A549 treated with Mapracorat at 1 μM for 4 hours (cell line): ENCODE results near the gene STX5. TPM values are rescaled to one million over a fixed set of nuclear protein-coding genes. Genes with fewer than 3 reads are reported as not detected.

Source experiments
- total RNA-seq: library from RNA; stranded (reverse); fragments of 200-300 nt; extraction: Qiagen RNA extraction; gene quantifications from 5 replicates; pipeline ENCODE4 v1.2.3, GENCODE V29; 2022

The STX5 gene, protein sequence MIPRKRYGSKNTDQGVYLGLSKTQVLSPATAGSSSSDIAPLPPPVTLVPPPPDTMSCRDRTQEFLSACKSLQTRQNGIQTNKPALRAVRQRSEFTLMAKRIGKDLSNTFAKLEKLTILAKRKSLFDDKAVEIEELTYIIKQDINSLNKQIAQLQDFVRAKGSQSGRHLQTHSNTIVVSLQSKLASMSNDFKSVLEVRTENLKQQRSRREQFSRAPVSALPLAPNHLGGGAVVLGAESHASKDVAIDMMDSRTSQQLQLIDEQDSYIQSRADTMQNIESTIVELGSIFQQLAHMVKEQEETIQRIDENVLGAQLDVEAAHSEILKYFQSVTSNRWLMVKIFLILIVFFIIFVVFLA
- total RNA-seq = 19.5 to 24.9 TPM (median 24.1 TPM) in 5 replicates

DNA sequence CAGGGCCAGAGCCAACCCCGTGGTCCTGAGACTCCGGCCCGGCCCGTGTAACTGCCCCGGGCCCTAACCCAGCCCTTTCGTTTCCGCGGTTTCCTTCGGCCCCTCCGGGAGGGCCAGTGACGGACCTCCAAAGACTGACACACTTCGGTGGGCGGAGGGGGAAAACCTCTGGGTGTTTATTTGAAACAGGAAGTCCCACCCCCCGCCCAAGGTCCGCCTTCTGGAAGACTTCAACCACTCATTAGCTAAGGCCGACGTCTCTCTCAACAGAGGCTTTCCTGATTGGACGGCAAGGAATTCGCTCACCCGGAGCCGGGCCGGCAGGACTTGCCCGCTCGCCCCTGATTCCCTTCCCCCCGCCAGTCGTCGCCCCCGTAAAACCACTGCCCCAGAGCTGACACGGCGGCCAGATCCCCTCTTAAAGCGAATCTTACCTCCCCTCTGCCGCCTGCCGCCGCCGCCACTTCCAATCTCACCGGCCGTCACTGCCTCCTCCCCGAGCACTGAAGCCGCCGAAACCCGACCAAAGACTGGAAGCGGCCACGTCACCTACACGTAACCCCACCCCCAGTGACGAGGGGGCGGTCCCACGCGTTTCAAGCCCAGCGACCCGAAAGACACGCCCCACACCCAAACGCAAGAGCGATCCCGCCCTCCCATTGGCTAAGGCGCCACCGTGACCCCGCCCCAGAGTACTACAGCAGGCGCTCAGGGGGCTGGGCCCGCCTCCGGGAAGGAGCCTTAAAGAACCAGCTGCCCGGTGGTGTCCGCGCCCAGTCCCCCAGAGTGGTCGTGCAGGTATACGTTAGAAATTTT is at the start of gene STX5:
Gene STX5 (minus strand): TSS at position 532 of the 816 bp plus-strand sequence. CDS start 808 bp downstream, outside the sequence.

DNA sequence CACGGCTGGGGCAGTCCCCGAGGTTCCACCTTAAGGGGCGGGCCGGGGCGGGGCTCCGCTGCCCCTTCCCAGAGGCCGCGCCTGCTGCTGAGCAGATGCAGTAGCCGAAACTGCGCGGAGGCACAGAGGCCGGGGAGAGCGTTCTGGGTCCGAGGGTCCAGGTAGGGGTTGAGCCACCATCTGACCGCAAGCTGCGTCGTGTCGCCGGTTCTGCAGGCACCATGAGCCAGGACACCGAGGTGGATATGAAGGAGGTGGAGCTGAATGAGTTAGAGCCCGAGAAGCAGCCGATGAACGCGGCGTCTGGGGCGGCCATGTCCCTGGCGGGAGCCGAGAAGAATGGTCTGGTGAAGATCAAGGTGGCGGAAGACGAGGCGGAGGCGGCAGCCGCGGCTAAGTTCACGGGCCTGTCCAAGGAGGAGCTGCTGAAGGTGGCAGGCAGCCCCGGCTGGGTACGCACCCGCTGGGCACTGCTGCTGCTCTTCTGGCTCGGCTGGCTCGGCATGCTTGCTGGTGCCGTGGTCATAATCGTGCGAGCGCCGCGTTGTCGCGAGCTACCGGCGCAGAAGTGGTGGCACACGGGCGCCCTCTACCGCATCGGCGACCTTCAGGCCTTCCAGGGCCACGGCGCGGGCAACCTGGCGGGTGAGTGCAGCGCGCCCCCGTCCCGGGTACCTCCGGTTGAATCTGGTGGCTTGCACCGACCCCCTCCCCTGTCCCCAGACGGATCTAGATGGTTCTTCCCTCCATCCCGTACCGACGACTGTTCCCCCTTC is 49.1 kb upstream of the STX5 start, which contains the start of gene SLC3A2:
Gene SLC3A2 (plus strand): TSS at position 94 of the 776 bp plus-strand sequence. CDS start 128 bp downstream, at position 222.

DNA sequence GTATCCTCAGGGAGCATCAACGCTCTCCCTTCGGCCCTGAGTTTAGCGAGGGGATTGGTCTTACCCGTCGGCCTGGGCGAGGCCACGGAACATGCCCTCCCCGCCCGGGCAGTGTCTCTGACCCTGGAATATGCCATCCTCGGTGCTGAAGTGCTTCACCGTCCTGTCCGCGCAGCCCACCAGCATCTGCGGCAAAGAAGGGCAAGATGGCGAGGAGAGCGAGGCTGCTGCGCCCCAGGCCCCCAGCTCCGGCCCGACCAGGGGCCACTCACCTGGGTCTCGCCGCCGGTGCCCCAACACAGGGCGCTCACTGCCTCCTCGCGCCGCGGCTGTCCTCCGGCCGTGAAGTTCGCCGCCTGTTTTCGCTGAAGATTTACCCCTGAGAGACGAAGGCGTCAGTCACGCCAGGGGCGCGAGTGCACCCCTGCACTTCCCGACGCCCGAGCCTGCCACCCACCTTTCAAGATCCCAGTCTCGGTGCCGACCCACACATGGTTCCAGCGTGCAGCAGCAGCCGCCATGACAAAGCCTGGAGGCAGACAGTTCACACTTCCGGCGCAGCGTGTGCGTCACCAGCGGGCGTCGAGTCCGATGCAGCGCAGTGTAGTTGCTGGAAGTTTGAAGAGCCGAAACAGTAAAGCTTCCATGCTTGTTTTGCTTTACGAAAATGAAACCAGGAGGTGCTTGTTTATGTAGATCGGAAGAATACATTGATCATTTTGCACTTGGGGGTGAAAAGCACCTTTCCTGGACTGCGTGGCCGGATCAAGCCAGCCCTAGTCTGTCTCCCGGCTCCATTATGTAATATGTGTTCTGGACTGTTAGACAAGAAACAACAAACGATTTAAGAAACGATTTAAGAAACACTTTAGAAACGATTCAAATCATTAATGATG is 7.4 kb upstream of the STX5 start, which contains the start of gene WDR74:
Gene WDR74 (minus strand): TSS at position 541 of the 896 bp plus-strand sequence. CDS start 20 bp downstream, at position 521.

DNA sequence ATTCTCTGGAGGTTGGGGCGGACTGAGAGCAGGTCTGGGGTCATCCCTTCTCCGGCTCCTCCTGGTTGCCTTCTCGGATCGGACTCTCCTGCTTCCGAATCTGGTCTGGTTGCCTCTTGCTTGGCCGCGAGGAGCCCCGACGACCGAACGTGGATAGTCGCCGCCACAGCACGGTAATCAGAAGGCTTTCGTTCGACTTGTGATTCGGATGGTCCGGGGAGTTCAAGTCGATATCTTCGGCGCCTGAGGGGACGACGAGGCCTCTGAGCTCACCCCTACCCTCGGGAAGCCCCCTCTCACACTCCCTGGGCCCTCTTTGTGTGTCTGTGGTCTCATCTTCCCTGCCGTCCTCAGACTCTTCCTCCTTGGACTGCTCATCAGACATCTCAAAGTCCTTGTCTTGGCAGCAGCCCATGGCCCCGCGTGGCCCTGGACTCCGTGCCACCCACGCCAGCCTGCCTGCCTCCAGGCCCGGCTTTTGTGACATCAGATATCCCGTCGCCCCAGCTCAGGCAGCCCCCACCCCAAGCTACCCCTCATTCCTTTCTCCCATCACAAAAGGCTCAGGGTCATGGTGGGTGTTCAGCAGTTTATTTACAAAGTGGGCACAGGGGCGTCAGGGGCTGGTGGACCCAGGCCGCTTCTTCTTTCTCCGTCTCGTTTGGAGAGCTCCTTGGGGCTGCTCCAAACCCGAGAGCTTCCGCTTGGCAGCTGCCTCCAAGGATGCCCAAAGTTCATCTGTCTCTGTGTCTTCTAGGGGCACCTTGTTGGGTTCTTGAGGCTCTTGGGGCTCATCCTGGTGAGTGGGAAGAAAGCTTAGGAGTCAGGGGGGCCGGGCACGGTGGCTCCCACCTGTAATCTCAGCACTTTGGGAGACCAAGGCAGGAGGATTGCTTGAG is 734 bp upstream of the STX5 start, which contains the start of gene TEX54:
Gene TEX54 (minus strand): TSS at position 506 of the 899 bp plus-strand sequence.

DNA sequence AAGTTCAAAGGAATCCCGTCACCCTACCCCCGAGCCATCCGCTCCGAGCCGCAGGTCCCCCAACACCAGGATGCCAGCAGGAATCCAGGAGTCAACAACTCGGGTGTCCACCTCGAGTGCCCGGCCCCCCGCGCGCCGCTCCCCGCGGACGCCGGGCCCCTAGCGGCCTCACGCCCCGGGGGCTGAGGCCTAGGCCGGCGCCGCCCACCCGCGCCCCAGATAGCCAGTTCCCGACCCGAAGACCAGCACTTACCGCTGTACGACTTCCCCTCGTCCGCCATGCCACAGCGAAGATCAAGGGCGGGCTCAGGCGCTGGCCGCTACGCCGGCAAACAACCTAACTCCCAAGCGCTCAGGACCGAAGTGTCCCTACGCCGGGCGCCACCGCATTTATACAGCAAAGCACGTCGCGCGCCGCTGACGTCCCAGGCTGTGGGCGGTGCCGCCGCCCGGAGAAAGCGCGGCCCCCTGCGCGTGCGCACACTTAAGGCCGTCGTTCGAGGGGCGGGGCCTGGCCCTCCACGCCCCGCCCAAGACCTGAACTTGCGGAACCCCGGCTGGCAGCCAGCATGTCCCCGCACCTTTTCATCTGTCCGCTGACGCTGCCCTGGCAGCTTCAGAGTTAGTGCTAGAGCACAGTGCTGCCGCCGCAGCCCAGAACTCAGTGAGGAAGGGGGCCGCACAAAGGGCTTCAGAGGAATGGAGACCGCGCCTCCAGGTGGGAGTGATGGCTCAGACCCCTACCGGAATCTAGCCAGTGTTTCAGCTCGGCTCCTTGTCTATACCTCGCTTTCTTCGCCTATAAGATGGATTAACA is 26.6 kb downstream of the STX5 start, which contains the start of gene NXF1:
Gene NXF1 (minus strand): TSS at position 365 of the 817 bp plus-strand sequence. CDS start 84 bp downstream, at position 281.

DNA sequence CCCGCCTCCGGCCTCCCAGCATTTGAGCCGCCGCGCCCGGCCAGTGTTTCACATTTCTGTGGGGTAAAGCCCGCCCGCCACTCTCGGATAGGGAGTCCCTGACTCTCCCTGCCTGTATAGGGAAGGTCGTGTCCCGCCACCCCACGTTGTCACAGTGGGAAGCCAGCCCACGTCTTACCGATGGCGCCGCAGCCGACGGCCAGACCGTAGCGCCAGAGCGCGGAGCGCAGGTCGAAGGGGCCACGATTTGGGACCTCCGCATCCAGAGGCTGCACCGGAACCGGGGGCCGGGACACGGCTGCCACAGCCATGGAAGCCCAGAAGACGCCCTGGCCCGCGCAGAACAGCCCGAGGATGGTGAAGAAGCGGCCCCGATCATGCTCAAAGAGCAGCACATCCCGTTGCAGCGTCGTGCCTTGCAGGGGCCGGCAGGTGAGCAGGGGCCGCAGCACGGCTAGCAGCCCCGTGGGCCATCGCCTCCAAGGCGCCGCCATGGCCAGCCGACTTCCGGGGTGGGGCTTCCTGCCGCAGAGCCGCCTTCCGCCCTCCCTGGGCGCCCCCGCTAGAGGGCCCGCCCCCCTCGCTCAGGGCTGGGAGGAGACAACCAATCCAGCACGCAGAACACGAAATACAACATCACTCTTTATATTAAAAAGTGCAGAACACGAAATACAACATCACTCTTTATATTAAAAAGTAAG is 40.2 kb downstream of the STX5 start, which contains the start of gene TMEM223:
Gene TMEM223 (minus strand): TSS at position 506 of the 701 bp plus-strand sequence. CDS start 12 bp downstream, at position 494.

DNA sequence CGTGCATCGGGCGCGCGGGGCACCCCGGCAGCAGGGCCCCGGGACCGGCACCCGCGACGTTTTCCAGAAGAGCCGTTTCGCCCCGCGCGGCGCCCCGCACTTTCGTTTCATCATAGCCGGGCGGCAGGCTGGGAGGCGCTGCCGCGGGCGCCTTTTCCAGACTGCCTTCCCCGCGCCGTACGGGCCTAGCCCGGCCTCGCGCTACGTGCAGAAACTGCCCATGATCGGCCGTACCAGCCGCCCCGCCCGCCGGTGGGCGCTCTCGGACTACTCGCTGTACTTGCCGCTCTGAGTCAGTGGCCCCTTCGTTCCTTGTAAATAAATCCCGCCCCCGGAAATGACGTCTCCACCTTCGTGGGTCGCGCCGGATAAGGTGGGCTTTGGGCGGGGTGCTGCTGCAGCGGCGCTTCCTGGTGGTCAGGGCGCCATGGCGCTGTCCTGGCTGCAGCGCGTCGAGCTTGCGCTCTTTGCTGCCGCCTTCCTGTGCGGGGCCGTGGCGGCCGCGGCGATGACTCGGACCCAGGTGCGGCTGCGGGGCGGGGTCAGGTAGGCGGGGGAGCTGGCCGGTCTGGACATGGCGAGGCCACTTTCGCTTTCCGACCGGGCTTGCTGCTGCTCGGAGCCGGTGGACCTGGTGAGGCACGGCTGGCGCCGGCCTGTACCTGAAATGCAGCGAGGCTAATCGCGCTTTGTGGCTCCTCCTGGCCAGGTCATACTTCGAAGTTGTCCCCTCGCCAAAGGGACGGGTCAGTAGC is 44.7 kb downstream of the STX5 start, which contains the start of gene TMEM179B:
Gene TMEM179B (plus strand): TSS at position 398 of the 755 bp plus-strand sequence. CDS start 30 bp downstream, at position 428.

DNA sequence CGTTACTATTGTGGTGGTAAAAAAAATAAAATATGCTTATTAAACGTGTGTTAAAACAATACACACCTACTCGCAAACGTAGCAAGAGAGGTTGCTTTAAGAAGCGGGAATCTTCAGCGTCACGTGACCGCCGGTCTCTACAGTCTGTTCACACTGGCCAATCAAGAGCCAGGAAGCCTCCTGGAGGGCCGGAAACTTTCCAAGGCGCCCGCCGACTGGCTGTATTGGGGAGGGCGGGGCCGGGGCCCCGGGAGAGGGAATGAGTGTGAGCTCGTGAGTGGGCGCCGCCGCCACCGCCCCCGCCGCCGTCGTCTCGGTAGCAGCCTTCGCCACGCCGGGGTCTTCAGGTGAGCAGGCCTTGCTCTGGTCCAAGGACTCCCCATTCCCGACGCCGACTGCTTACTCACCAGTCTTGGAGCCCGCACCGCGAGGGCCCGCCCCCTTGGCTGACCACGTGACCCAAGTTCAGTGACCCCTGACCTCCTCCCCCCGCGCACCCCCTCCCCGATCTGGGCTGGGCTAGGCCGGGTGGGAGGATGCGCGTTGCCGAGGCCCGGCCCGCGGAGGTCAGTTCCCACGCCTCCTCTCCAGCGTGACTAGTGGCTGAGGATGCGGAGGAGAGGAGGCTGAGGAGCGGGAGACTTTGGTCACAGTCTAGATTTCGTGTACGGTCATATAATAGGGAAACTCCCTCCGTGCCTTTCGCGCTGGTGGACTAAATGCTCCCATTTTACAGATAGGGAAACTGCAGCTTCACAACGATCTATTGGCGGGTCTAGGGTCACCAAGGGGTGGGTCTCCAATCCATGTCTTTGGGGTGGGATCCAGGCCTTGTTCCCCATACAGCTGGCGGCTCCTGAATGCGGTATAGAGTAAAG is 60.5 kb downstream of the STX5 start, which contains the start of gene TAF6L:
Gene TAF6L (plus strand): TSS at position 253 of the 878 bp plus-strand sequence. CDS start 4,388 bp downstream, outside the sequence.

Other genes starting within 250 kb of the STX5 start
- gene TUT1, start 240.5 kb downstream of the STX5 start, total RNA-seq = 13.6 to 16.7 TPM (median 16.4 TPM) in 5 replicates
- gene MTA2, start 230.2 kb downstream of the STX5 start, total RNA-seq = 84.2 to 90.9 TPM (median 87.8 TPM) in 5 replicates
- gene EML3, start 219.3 kb downstream of the STX5 start, total RNA-seq = 18.3 to 27.8 TPM (median 22.2 TPM) in 5 replicates
- gene ROM1, start 218.8 kb downstream of the STX5 start, total RNA-seq = 3.5 to 4.8 TPM (median 4.3 TPM) in 5 replicates
- 40.7 to 59.1 TPM (median 53.6 TPM) in 5 replicates for gene B3GAT3, start 210.1 kb downstream of the STX5 start, total RNA-seq
- 226 to 272 TPM (median 254 TPM) in 5 replicates for gene GANAB, start 185.4 kb downstream of the STX5 start, total RNA-seq
- gene INTS5, start 178.7 kb downstream of the STX5 start, total RNA-seq = 16.6 to 22.4 TPM (median 21.4 TPM) in 5 replicates
- gene C11orf98, start 166.8 kb downstream of the STX5 start, total RNA-seq = 120 to 142 TPM (median 133 TPM) in 5 replicates
- 9.8 to 16.3 TPM (median 14.4 TPM) in 5 replicates for gene CSKMT, start 166.7 kb downstream of the STX5 start, total RNA-seq
- 27.0 to 39.9 TPM (median 36.2 TPM) in 5 replicates for gene UQCC3, start 160.4 kb downstream of the STX5 start, total RNA-seq
- 3.1 to 5.1 TPM (median 4.6 TPM) in 5 replicates for gene LBHD1, start 159.8 kb downstream of the STX5 start, total RNA-seq
- gene UBXN1, start 153.0 kb downstream of the STX5 start, total RNA-seq = 102 to 125 TPM (median 116 TPM) in 5 replicates
- 0.06 to 0.24 TPM (median 0.09 TPM) in 4 of 5 replicates, not detected in the other for gene LRRN4CL, start 142.5 kb downstream of the STX5 start, total RNA-seq
- 54.7 to 81.4 TPM (median 71.3 TPM) in 5 replicates for gene BSCL2, start 124.6 kb downstream of the STX5 start, total RNA-seq
- gene GNG3, start 124.4 kb downstream of the STX5 start, total RNA-seq = not detected in 5 replicates
- gene HNRNPUL2, start 104.6 kb downstream of the STX5 start, total RNA-seq = 36.4 to 41.5 TPM (median 40.5 TPM) in 5 replicates
- gene TTC9C, start 103.6 kb downstream of the STX5 start, total RNA-seq = 28.9 to 34.9 TPM (median 31.7 TPM) in 5 replicates
- 1.1 to 1.8 TPM (median 1.6 TPM) in 5 replicates for gene ZBTB3, start 77.9 kb downstream of the STX5 start, total RNA-seq
- 165 to 180 TPM (median 178 TPM) in 5 replicates for gene POLR2G, start 70.5 kb downstream of the STX5 start, total RNA-seq
- gene TAF6L, start 60.7 kb downstream of the STX5 start, total RNA-seq = 11.7 to 16.5 TPM (median 12.7 TPM) in 5 replicates
- gene TMEM179B, start 44.6 kb downstream of the STX5 start, total RNA-seq = 78.3 to 95.8 TPM (median 85.2 TPM) in 5 replicates
- gene TMEM223, start 40.0 kb downstream of the STX5 start, total RNA-seq = 18.5 to 27.8 TPM (median 26.5 TPM) in 5 replicates
- gene NXF1, start 26.6 kb downstream of the STX5 start, total RNA-seq = 41.1 to 56.6 TPM (median 51.1 TPM) in 5 replicates
- gene TEX54, start 790 bp upstream of the STX5 start, total RNA-seq = not detected in 5 replicates
- 74.3 to 86.7 TPM (median 77.3 TPM) in 5 replicates for gene WDR74, start 7.5 kb upstream of the STX5 start, total RNA-seq
- 846 to 1,033 TPM (median 970 TPM) in 5 replicates for gene SLC3A2, start 48.8 kb upstream of the STX5 start, total RNA-seq
- 0.06 to 0.21 TPM (median 0.10 TPM) in 5 replicates for gene CHRM1, start 89.3 kb upstream of the STX5 start, total RNA-seq
- not detected in 5 replicates for gene SLC22A6, start 152.9 kb upstream of the STX5 start, total RNA-seq
- not detected in 5 replicates for gene SLC22A8, start 183.8 kb upstream of the STX5 start, total RNA-seq